A549 (cell line): ENCODE data around the gene C3orf49.

Experiments
- CBX8 ChIP-seq: fragments of 200-600 bp; sonication (generic); IDR thresholded peaks from 2 replicates; pipeline ENCODE4 v1.6.1; 2016
- CHD2 ChIP-seq: fragments of 150-350 bp; IDR thresholded peaks from 2 replicates; pipeline ENCODE4 v1.6.1; 2014; ENCODE audit warnings: low read length; ENCODE audit not compliant: partially characterized antibody
- JUN ChIP-seq, 2 experiments: fragments of >200 bp; sonication (Bioruptor Twin); formaldehyde crosslinking; IDR thresholded peaks; 2 replicates in 1 of 2; 3 replicates in 1 of 2; pipeline ENCODE4 v1.6.1; 2016 to 2017
- NFE2L2 ChIP-seq: fragments of 150-350 bp; conservative IDR thresholded peaks from 2 replicates; pipeline ENCODE4 v1.6.1; 2014; ENCODE audit warnings: low read length
- NR3C1 ChIP-seq: fragments of >200 bp; sonication (Bioruptor Twin); formaldehyde crosslinking; IDR thresholded peaks from 3 replicates; pipeline ENCODE4 v1.6.1; 2017
- SMC3 ChIP-seq: fragments of >200 bp; sonication (Bioruptor Twin); formaldehyde crosslinking; IDR thresholded peaks from 3 replicates; pipeline ENCODE4 v1.6.1; 2018; ENCODE audit warnings: inconsistent platforms
- TP53 ChIP-seq: fragments of 250-450 bp; sonication (Bioruptor Pico); IDR thresholded peaks from 2 replicates; pipeline ENCODE4 v1.5.0; 2021; ENCODE audit warnings: mild to moderate bottlenecking, moderate library complexity
- ZSCAN20 ChIP-seq: fragments of 250-450 bp; sonication (Bioruptor Pico); IDR thresholded peaks from 2 replicates; pipeline ENCODE4 v1.8.0; 2022; ENCODE audit warnings: mild to moderate bottlenecking, moderate library complexity
- TF ChIP-seq, protein P1 (sequence below): fragments of >200 bp; sonication (Bioruptor Twin); formaldehyde crosslinking; IDR thresholded peaks from 3 replicates; pipeline ENCODE4 v1.5.1; 2016
- TF ChIP-seq, protein P2 (sequence below): fragments of 250-450 bp; sonication (Bioruptor Pico); IDR thresholded peaks from 2 replicates; pipeline ENCODE4 v1.5.0; 2021; ENCODE audit warnings: mild to moderate bottlenecking, moderate library complexity, borderline replicate concordance

DNA sequence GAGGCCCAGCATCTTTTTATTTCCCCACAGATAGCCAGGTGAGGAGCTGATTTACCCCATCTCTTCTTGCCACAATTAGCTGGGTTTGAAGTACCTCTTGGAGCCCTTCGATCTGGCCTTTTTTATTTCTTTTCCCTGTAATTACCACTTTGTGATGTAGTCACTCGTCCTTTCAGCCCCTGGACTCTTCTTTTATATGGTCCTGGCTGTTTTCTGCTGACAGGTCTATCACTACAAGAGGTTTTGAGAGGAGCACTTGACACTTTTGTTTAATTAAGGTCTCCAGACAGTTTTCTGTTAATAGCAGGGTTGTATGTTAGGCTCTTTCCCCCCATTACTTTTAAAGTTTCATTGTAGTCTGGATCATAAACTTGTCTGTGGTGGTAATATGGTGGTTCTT, 56.4 kb downstream of the C3orf49 start:
- TF ChIP-seq, protein P1, sequence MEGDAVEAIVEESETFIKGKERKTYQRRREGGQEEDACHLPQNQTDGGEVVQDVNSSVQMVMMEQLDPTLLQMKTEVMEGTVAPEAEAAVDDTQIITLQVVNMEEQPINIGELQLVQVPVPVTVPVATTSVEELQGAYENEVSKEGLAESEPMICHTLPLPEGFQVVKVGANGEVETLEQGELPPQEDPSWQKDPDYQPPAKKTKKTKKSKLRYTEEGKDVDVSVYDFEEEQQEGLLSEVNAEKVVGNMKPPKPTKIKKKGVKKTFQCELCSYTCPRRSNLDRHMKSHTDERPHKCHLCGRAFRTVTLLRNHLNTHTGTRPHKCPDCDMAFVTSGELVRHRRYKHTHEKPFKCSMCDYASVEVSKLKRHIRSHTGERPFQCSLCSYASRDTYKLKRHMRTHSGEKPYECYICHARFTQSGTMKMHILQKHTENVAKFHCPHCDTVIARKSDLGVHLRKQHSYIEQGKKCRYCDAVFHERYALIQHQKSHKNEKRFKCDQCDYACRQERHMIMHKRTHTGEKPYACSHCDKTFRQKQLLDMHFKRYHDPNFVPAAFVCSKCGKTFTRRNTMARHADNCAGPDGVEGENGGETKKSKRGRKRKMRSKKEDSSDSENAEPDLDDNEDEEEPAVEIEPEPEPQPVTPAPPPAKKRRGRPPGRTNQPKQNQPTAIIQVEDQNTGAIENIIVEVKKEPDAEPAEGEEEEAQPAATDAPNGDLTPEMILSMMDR, result no peak
- TF ChIP-seq TP53 (CRISPR knock-in tag) (no peak), JUN (IDR thresholded peaks at IDR 0.05) (no peak), CBX8 (no peak), CHD2 (no peak), SMC3 (no peak), ZSCAN20 (no peak), NFE2L2 (no peak), NR3C1 (no peak)
- TF ChIP-seq, protein P2, sequence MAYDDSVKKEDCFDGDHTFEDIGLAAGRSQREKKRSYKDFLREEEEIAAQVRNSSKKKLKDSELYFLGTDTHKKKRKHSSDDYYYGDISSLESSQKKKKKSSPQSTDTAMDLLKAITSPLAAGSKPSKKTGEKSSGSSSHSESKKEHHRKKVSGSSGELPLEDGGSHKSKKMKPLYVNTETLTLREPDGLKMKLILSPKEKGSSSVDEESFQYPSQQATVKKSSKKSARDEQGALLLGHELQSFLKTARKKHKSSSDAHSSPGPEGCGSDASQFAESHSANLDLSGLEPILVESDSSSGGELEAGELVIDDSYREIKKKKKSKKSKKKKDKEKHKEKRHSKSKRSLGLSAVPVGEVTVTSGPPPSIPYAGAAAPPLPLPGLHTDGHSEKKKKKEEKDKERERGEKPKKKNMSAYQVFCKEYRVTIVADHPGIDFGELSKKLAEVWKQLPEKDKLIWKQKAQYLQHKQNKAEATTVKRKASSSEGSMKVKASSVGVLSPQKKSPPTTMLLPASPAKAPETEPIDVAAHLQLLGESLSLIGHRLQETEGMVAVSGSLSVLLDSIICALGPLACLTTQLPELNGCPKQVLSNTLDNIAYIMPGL (CRISPR knock-in tag), result no peak
